Hepatocyte (in vitro differentiated cells): ENCODE data around the gene MCF2L2. TPM values are rescaled to one million over a fixed set of nuclear protein-coding genes. Genes with fewer than 3 reads are reported as not detected.
A peak's percentile ranks its signal among the peaks of the same experiment; 100 is the strongest.
"Not testable (repeated sequence)": the region's sequence is repeated elsewhere in the genome, so short reads cannot be mapped to it uniquely, and the experiment has no call there.

Experiments
- DNase-seq: peaks from one replicate; pipeline ENCODE4 v3.0.0-alpha.2; 2016; ENCODE audit warnings: low spot score
- H2AFZ ChIP-seq: fragments of 200-600 bp; sonication (generic); 2 replicates; pipeline ENCODE4 v1.6.0; 2016; ENCODE audit warnings: antibody characterized with exemption, mild to moderate bottlenecking
- H3K27ac ChIP-seq: fragments of 200-600 bp; sonication (generic); 2 replicates; pipeline ENCODE4 v1.5.1; 2016; ENCODE audit warnings: mild to moderate bottlenecking
- H3K27me3 ChIP-seq: fragments of 200-600 bp; sonication (generic); 2 replicates; pipeline ENCODE4 v1.6.1; 2016
- H3K36me3 ChIP-seq: fragments of 200-600 bp; sonication (generic); replicated peaks from 2 replicates; pipeline ENCODE4 v1.5.1; 2016; ENCODE audit warnings: low read depth; ENCODE audit not compliant: insufficient read depth
- H3K4me1 ChIP-seq: fragments of 200-600 bp; sonication (generic); 2 replicates; pipeline ENCODE4 v1.5.1; 2016; ENCODE audit warnings: mild to moderate bottlenecking, moderate library complexity; ENCODE audit not compliant: insufficient read depth
- H3K4me2 ChIP-seq: fragments of 200-600 bp; sonication (generic); 2 replicates; pipeline ENCODE4 v1.6.0; 2016
- H3K4me3 ChIP-seq: fragments of 200-600 bp; sonication (generic); 2 replicates; pipeline ENCODE4 v1.5.1; 2016; ENCODE audit warnings: mild to moderate bottlenecking
- H3K79me2 ChIP-seq: fragments of 200-600 bp; sonication (generic); 2 replicates; pipeline ENCODE4 v1.6.0; 2017; ENCODE audit warnings: mild to moderate bottlenecking
- H3K9me2 ChIP-seq: fragments of 200-600 bp; sonication (generic); replicated peaks from 2 replicates; pipeline ENCODE4 v1.6.0; 2017; ENCODE audit warnings: mild to moderate bottlenecking; ENCODE audit not compliant: insufficient read depth
- H3K9me3 ChIP-seq: fragments of 200-600 bp; sonication (generic); 2 replicates; pipeline ENCODE4 v1.5.1; 2016; ENCODE audit warnings: low read depth, mild to moderate bottlenecking
- H4K20me1 ChIP-seq: fragments of 200-600 bp; sonication (generic); 2 replicates; pipeline ENCODE4 v1.6.0; 2016; ENCODE audit warnings: mild to moderate bottlenecking; ENCODE audit not compliant: insufficient read depth, poor library complexity, severe bottlenecking
- CTCF ChIP-seq: fragments of 200-600 bp; sonication (generic); IDR thresholded peaks from 2 replicates; pipeline ENCODE4 v1.5.1; 2016; ENCODE audit warnings: antibody characterized with exemption, mild to moderate bottlenecking; ENCODE audit not compliant: poor library complexity
- EZH2 ChIP-seq: fragments of 200-600 bp; sonication (generic); IDR thresholded peaks from 2 replicates; pipeline ENCODE4 v1.6.1; 2016; ENCODE audit warnings: antibody characterized with exemption, mild to moderate bottlenecking, borderline replicate concordance
- EZH2phosphoT487 ChIP-seq: fragments of 200-600 bp; sonication (generic); IDR thresholded peaks from one replicate; pipeline ENCODE4 v1.6.1; 2018; ENCODE audit warnings: antibody characterized with exemption, mild to moderate bottlenecking, low read depth, moderate library complexity; ENCODE audit not compliant: unreplicated experiment, severe bottlenecking
- WGBS: methylation state at CpG from one replicate; pipeline ENCODE4 v1.1.6; 2016; ENCODE audit warnings: low lambda C conversion rate; ENCODE audit errors: missing lambda C conversion rate; 5-methylcytosine and 5-hydroxymethylcytosine counted together
- polyA plus RNA-seq: library from polyadenylated mRNA; unstranded; fragments of >200 nt; fragmentation: Nextera tagmentation; extraction: Ambion mirVana; gene quantifications from 2 replicates; pipeline ENCODE4 v1.2.1, GENCODE V29; 2016
- total RNA-seq: library from RNA; depleted of rRNA; stranded (reverse); fragments of >200 nt; gene quantifications from 2 replicates; pipeline ENCODE4 v1.2.3, GENCODE V29; 2014

Gene MCF2L2
- total and polyA plus RNA-seq, 2 experiments from 2014 or later: 0.17 to 0.63 TPM

DNA sequence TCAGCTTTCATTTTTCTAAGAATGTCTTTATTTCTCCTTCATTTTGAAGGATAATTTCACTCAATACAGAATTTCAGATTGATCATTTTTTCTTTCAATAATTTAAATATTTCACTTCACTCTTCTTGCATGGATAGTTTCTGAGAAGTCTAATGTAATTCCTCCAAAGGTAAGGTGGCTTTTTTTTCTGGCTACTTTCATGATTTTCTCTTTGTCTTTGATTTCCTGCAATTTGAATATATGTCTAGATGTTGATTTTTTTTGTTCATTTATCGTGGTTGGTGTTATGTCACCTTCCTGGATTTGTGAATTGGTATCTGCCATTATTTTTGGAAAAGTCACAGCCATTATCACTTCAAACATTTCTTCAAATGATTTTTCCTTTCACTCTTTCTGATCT is 14.6 kb upstream of the MCF2L2 start:
- Histone ChIP-seq H3K79me2 (peaks cover under 1% of the 10 kb centered on the region), H3K27me3 (no peaks in the 10 kb centered on the region), H2AFZ (no peak overlapping the region), H3K4me1 (no peaks in the 10 kb centered on the region), H3K27ac (peak overlapping the region; percentile 33), H3K36me3 (no peaks in the 10 kb centered on the region), H4K20me1 (no peaks in the 10 kb centered on the region), H3K4me3 (no peak overlapping the region), H3K4me2 (no peak overlapping the region), H3K9me3 (no peaks in the 10 kb centered on the region), H3K9me2 (no peaks in the 10 kb centered on the region)
- no peak for DNase-seq
- TF ChIP-seq EZH2phosphoT487 (no peak), EZH2 (no peak)
- 80% methylated on average over 1 of the region's 1 CpG for WGBS

GRCh38 chr3:183440521-183440920 is 12.1 kb upstream of the MCF2L2 start:
- not testable (repeated sequence) for H3K27ac ChIP-seq, H3K9me3 ChIP-seq, H3K27me3 ChIP-seq, H4K20me1 ChIP-seq, H3K4me1 ChIP-seq, H2AFZ ChIP-seq, H3K79me2 ChIP-seq, H3K4me3 ChIP-seq, H3K4me2 ChIP-seq, DNase-seq, H3K36me3 ChIP-seq, H3K9me2 ChIP-seq
- 83% methylated on average over 3 of the region's 3 CpGs for WGBS

GRCh38 chr3:183439515-183439914 is 11.1 kb upstream of the MCF2L2 start:
- H4K20me1 ChIP-seq: no peaks in the 10 kb centered on the region
- H3K79me2 ChIP-seq: no peaks in the 10 kb centered on the region
- no peak overlapping the region for H2AFZ ChIP-seq
- 96% methylated on average over 3 of the region's 3 CpGs for WGBS
- no peak overlapping the region for H3K4me3 ChIP-seq
- no peaks in the 10 kb centered on the region for H3K9me3 ChIP-seq
- H3K27ac ChIP-seq: no peak overlapping the region
- H3K9me2 ChIP-seq: no peaks in the 10 kb centered on the region
- peaks cover 8% of the 10 kb centered on the region for H3K4me1 ChIP-seq
- no peaks in the 10 kb centered on the region for H3K36me3 ChIP-seq
- no peaks in the 10 kb centered on the region for H3K27me3 ChIP-seq
- TF ChIP-seq EZH2phosphoT487: no peak
- TF ChIP-seq EZH2: no peak
- TF ChIP-seq CTCF: no peak
- DNase-seq: no peak
- H3K4me2 ChIP-seq: no peak overlapping the region

GRCh38 chr3:183438735-183439134 is 10.3 kb upstream of the MCF2L2 start:
- no peaks in the 10 kb centered on the region for H4K20me1 ChIP-seq
- no peaks in the 10 kb centered on the region for H3K9me3 ChIP-seq
- H2AFZ ChIP-seq: no peak overlapping the region
- H3K36me3 ChIP-seq: no peaks in the 10 kb centered on the region
- no peak overlapping the region for H3K4me2 ChIP-seq
- no peak for TF ChIP-seq EZH2
- TF ChIP-seq CTCF: no peak
- no peak for TF ChIP-seq EZH2phosphoT487
- no peak for DNase-seq
- no peaks in the 10 kb centered on the region for H3K9me2 ChIP-seq
- no peaks in the 10 kb centered on the region for H3K79me2 ChIP-seq
- no peak overlapping the region for H3K4me3 ChIP-seq
- H3K27ac ChIP-seq: no peak overlapping the region
- WGBS: 92% methylated on average over 1 of the region's 1 CpG
- H3K27me3 ChIP-seq: no peaks in the 10 kb centered on the region
- peaks cover 12% of the 10 kb centered on the region for H3K4me1 ChIP-seq
